DMS53 (cell line): ENCODE results near the gene ST6GALNAC5.
A peak's percentile ranks its signal among the peaks of the same experiment; 100 is the strongest.
"Not testable (repeated sequence)": the region's sequence is repeated elsewhere in the genome, so short reads cannot be mapped to it uniquely, and the experiment has no call there.

Experiments
- DNase-seq: peaks from one replicate; lab custom pipeline; 2025; lab: John Stamatoyannopoulos, UW

Gene ST6GALNAC5

GRCh38 chr1:76867342-76868130 is at the start of gene ST6GALNAC5:
Gene ST6GALNAC5, plus strand, starts transcription at chr1:76867480.
- DNase-seq, result peak; percentile 69

DNA sequence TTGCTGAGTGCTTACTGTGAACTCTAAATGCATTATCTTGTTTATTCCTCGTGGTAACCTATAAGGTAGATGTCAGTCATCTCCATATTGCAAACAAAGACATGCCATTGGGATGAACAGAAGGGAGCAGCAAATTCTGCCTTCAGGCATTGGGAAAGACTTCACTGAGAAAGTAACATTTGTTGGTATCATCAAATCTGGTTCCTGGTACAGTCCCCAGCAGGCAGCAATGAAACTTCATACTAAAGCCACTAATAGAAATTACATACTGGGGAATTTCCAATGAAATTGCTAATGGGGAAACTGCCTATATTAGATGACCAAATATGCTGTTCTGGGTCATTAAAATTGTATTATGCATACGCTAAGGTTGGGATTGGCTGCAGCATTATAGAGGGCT is 47.3 kb upstream of the ST6GALNAC5 start:
- DNase-seq, result peak; percentile 18

GRCh38 chr1:76822961-76823360 is 44.3 kb upstream of the ST6GALNAC5 start:
- not testable (repeated sequence) for DNase-seq

DNA sequence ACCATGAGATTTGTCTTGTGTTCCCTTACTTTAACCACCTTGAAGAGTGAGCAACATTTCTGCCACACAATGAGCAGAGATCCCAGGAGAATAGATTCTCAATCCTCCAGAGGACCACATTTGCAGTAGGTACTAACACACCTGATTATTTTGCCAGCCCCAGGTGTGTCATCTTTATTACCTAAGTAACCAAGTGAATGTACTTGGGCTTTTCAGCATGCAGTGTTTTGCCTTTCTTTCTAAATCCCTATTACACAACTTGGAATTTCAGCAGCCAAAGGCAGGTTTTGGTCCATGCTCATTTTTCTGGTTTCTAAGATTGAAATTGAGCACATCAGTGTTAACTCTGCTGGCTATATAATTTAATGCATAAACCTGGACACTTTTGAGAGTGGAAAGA is 43.2 kb upstream of the ST6GALNAC5 start:
- no peak for DNase-seq

DNA sequence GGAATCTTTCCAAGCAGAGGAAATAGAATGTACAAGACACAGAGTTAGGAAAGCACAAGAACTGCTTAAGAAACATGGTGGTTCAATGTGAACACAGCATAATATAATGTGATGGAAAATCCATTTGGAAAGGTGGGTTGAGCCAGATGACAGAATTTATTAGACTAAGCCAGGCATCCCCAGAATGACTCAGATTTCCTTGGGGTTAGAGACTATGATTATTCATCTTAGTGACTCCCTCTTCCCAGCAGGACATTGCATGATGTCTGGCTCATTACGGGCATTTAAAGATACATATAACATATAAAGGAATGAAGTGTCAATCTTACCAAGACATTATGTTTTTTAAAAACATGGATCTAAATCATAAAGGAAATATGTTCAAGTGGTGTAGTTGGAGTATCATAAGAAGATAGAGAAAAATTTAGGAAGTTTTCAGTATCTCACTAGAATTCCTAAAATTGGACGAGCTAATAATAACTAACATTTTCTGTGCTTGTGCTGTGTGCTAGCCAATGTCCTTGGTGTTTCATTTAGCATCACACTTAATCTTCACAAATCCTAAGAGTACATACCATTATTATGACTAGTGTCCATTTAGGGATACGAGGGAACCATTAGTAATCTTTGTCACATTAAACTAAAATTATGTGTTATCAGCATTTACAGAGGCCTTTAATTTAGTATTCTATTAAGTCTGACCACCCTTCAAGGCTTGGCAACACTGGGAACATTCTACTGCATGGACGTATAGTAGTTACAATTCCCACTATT is 41.0 kb upstream of the ST6GALNAC5 start:
- DNase-seq, result no peak

DNA sequence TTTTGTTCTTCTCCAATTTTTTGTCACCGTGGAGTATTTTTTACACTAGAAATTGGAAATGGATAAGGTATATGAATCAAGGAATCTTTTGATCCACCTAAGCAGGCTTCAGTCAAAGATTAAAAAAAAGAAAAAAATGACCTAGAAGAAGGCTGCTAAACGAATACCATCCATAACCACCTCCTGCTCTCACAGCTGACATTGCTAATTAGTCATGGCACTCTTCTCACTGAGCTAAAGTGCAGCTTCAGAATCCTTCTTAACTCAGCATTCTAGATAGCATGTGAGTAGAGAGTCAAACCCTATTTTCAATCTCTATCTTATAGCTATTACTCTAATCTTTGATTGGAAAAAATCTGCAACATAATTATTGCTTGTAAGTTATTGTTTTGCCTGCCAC is 40.2 kb upstream of the ST6GALNAC5 start:
- DNase-seq, result no peak

DNA sequence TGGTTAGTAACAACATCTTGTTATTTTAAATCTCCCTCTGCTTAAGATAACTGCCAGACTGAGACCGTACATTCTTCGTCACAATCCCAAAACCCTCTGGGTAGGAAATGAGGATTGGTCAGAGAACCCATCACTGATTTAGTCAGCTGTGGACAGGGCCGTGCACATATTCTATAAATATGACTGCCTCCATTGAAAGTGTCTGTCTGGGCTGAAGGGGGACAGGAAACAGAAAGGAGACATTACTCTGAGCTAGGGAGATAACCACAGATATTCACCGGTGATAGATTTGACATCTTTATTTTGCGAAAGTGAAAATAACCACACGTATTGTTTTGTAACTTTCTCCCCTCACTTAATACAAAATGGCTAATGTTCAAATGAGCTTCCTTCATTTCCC is 36.9 kb upstream of the ST6GALNAC5 start:
- DNase-seq, result no peak

GRCh38 chr1:76832521-76832920 is 34.8 kb upstream of the ST6GALNAC5 start:
- DNase-seq, result no peak

- no peak for DNase-seq
Observed at GRCh38 chr1:76833151-76833550, 34.1 kb upstream of the ST6GALNAC5 start.

GRCh38 chr1:76833856-76834255 is 33.4 kb upstream of the ST6GALNAC5 start:
- DNase-seq, result no peak

GRCh38 chr1:76835203-76835602 is 32.1 kb upstream of the ST6GALNAC5 start:
- no peak for DNase-seq

- no peak for DNase-seq
Observed at GRCh38 chr1:76840278-76840677, 27.0 kb upstream of the ST6GALNAC5 start.

DNA sequence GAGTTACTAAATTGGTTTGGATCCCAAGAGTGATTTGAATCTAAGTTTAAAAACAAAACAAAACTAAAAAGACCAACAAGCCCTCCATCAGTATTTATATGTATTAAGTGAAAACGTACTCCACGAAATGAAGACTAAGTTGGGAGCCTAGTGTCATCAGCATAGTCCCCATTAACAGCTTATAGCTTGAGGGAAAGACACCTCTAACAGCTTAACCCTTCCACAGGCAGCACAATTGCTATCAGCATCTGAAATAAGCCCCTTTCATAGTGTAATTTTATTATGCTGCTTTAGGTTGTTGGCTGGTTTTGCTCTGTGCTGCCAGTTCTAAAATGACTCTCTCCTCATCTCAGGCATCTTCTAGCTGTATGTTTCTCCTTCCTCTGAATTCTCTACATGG is 25.8 kb upstream of the ST6GALNAC5 start:
- no peak for DNase-seq

- DNase-seq, result no peak
Observed at GRCh38 chr1:76843821-76844464, 23.3 kb upstream of the ST6GALNAC5 start.

DNA sequence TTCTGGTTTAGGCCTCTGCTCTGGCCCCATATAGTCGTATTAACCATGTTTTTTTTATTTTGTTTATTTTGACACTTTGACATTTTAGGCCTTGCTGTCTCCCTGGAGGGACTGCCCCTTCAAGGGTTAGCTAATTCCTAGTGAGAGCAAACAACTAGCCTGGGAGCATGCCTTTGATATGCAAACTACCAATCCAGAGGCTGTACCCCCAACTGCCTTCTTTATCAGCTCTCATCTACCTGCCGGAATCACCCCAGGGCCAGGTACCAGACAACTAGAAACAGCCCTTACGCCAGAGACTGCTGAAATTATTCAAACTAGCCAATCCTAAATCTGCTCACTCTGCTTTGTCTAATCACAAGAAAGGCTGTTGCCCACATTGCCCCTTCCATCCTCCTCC is 13.0 kb upstream of the ST6GALNAC5 start:
- no peak for DNase-seq

- DNase-seq, result no peak
Observed at GRCh38 chr1:76856104-76856503, 11.2 kb upstream of the ST6GALNAC5 start.

DNA sequence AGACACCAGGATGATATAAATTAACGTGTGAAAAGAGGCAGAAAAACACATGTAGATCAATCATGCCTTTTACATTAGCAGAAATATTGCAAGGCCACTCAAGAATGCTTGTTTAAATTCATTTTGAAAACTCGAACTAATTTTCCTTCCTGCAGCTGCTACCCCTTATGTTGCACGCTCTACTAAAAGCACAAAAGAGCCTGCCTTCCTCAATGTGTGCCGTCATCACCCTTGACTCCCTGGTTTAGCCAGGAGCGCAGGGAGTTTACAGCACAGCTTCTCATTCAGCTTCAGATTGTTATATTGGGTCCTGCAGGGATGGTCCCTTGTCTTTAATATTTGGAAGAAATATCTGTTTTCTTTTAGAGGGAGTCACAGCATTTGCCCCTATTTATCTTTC is 10.1 kb upstream of the ST6GALNAC5 start:
- no peak for DNase-seq

DNA sequence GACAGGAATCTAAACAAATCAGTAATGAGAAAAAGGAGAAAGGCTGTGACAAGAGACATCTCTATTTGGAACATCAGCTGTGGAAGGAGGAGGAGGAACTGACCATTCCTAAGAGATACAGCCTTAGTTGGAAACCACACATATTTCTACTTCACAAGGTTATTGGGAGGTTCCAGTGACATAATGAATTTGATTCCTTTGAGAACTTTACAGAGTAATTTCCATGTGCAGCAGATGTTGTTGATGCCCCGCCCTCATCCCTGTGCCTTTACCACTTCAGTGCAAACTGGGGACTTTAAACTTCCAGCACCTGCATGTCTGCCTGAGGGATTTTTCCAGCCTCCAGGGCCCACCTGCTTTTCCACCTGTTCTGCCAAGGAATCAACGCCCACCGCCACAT is 9.3 kb upstream of the ST6GALNAC5 start:
- no peak for DNase-seq

DNA sequence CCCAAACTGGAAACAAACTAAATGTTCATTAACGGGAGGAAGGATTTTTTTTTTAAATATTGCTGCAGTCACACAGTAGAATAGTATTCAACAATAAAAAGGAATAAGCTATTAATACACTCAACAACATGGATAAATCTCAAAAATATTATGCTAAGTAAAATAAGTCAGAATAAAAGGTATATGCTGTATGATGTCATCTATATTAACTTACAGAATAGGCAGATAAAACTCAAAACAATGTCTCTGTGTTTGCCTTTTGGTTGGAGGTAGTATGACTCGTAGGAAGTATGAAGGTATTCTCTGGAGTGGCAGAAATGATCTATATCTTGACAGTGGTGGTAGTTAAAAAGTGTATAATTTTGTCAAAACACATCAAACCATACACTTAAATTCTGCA is 6.1 kb upstream of the ST6GALNAC5 start:
- no peak for DNase-seq

DNA sequence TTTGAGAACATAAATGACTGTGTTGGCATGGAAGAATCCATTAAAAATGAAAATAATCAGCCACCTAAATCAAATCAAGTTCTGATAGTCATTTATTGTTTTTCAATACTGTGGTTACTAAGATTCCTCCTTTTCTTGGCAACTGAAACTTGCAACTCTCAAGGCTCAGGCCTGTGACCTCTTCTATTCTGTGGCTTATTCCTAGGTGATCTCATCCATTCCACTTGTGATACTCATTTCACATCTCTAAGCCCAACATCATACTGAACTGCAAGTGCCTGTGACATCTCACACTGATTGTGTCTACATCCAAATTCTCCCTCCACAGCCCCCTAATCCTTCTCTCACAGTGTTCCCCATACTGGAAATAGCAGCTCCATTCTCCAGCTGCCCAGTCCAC is 4.8 kb upstream of the ST6GALNAC5 start:
- DNase-seq, result no peak

- DNase-seq, result no peak
Observed at GRCh38 chr1:76864383-76864782, 2.9 kb upstream of the ST6GALNAC5 start.

DNA sequence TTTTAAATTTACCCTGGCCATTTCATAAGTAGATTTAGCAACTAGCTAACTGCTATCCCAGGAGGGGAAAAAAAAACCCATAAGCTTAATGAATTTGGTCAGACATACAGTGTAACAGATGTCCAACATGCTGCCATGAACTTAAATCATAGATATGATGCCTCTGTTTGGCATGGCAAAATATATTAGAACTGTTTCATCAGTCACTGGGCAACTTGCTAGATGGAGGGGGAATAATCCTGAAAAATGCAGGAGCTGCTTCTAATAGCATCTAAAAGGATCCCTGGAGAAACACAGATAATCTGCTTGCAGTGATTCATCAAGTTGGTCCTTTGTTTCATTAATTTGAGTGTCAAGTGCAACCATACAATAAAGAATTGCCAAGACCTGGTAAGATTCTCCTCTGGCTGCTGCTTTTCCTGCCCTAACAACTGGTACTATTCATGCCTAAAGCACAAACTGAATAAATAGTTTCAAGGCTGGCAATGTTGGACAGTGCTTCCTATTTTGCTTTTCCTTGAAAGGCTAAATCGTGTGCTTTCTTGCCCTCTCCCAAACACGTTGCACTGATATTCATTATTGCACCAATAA is 1.5 kb upstream of the ST6GALNAC5 start:
- no peak for DNase-seq

- no peak for DNase-seq
Observed at GRCh38 chr1:76866566-76866965, 714 bp upstream of the ST6GALNAC5 start.
